Measurements from ENCODE around the gene COL4A2. TPM values are rescaled to one million over a fixed set of nuclear protein-coding genes. Genes with fewer than 3 reads are reported as not detected.

Gene COL4A2
- total RNA-seq, 1 donor from 2014 or later, result 1,736 TPM

DNA sequence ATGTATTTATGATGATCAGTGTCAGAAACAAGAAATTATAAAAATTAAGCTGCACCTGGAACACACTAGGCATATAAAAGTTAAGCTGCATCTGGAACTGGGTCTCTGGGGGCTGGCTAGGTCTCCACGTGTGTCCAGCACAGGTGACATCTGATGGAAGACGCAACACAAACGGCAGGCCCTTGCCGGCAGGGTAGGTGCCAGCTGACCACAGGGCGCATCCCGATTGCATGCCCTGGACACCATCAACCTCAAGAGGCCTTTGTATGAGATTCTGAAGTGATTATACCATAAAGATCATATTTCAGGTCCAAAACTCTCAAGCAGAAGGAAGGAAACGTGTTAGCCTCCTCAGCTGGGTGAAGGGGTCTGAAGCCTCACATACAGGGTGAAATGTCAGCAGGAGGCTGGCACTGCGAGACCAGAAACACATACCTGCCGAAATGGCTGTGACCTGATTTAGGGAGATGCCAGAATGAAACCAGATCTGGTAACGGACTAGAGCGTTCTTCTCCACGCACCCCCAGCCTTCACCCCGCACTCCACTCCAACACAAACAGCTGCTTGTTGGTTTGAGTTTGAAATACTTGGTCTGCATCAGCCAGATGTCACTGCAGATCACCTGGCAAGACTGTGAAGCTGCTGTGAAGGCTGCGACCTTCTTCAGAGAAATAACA is 37.4 kb upstream of the COL4A2 start:
- DNase-seq (ENCODE audit: low read depth), result no peak
- TF ChIP-seq, protein P1, sequence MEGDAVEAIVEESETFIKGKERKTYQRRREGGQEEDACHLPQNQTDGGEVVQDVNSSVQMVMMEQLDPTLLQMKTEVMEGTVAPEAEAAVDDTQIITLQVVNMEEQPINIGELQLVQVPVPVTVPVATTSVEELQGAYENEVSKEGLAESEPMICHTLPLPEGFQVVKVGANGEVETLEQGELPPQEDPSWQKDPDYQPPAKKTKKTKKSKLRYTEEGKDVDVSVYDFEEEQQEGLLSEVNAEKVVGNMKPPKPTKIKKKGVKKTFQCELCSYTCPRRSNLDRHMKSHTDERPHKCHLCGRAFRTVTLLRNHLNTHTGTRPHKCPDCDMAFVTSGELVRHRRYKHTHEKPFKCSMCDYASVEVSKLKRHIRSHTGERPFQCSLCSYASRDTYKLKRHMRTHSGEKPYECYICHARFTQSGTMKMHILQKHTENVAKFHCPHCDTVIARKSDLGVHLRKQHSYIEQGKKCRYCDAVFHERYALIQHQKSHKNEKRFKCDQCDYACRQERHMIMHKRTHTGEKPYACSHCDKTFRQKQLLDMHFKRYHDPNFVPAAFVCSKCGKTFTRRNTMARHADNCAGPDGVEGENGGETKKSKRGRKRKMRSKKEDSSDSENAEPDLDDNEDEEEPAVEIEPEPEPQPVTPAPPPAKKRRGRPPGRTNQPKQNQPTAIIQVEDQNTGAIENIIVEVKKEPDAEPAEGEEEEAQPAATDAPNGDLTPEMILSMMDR (IDR thresholded peaks at IDR 0.05; ENCODE audit: insufficient read depth, low read length, poor library complexity, severe bottlenecking), result no peak
- Histone ChIP-seq H3K36me3 (ENCODE audit: control insufficient read depth, insufficient read depth, low read length) (peaks cover 3% of the 10 kb centered on the region), H3K4me3 (ENCODE audit: low read depth, low read length) (no peak overlapping the region), H3K27me3 (ENCODE audit: control insufficient read depth, insufficient read depth, low read length) (no peaks in the 10 kb centered on the region)

DNA sequence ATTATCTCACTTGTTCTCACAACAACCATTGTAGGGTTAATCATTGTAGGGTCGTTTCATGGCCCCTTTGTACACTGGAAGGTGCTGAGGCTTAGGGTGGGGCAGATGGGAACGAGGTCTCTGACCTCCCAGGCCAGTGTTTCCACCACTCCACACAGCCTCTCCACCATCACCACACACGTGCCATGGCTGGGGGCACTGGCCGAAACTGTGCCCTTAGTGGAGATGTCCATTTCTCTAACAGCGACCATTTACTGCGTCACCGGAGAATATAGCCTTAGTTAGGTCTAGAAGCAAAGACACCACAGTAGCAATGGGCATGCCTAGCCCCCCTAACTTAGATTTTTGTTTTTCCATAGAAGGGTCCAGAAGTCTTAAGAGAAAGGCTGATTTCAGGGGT is 36.6 kb upstream of the COL4A2 start:
- no peak for DNase-seq (ENCODE audit: low read depth)
- Histone ChIP-seq H3K27me3 (ENCODE audit: control insufficient read depth, insufficient read depth, low read length) (no peaks in the 10 kb centered on the region), H3K36me3 (ENCODE audit: control insufficient read depth, insufficient read depth, low read length) (peaks cover 3% of the 10 kb centered on the region), H3K4me3 (ENCODE audit: low read depth, low read length) (no peak overlapping the region)
- TF ChIP-seq, protein P1 (IDR thresholded peaks at IDR 0.05; ENCODE audit: insufficient read depth, low read length, poor library complexity, severe bottlenecking), result no peak

GRCh38 chr13:110271313-110271712 is 35.8 kb upstream of the COL4A2 start:
- no peak overlapping the region for H3K4me3 ChIP-seq (ENCODE audit: low read depth, low read length)
- no peak for DNase-seq (ENCODE audit: low read depth)
- H3K27me3 ChIP-seq (ENCODE audit: control insufficient read depth, insufficient read depth, low read length), result no peaks in the 10 kb centered on the region

GRCh38 chr13:110272227-110272626 is 34.9 kb upstream of the COL4A2 start:
- Histone ChIP-seq H3K36me3 (ENCODE audit: control insufficient read depth, insufficient read depth, low read length) (peaks cover 3% of the 10 kb centered on the region), H3K27me3 (ENCODE audit: control insufficient read depth, insufficient read depth, low read length) (no peaks in the 10 kb centered on the region), H3K4me3 (ENCODE audit: low read depth, low read length) (no peak overlapping the region)
- TF ChIP-seq, protein P1 (IDR thresholded peaks at IDR 0.05; ENCODE audit: insufficient read depth, low read length, poor library complexity, severe bottlenecking), result no peak
- DNase-seq (ENCODE audit: low read depth), result no peak

More at GRCh38 chr13:110271313-110271712, 35.8 kb upstream of the COL4A2 start:
- TF ChIP-seq, protein P1 (IDR thresholded peaks at IDR 0.05; ENCODE audit: insufficient read depth, low read length, poor library complexity, severe bottlenecking), result no peak
- H3K36me3 ChIP-seq (ENCODE audit: control insufficient read depth, insufficient read depth, low read length), result peaks cover 3% of the 10 kb centered on the region

- Histone ChIP-seq H3K4me3 (ENCODE audit: low read depth, low read length) (no peak overlapping the region), H3K27me3 (ENCODE audit: control insufficient read depth, insufficient read depth, low read length) (no peaks in the 10 kb centered on the region), H3K36me3 (ENCODE audit: control insufficient read depth, insufficient read depth, low read length) (peaks cover 3% of the 10 kb centered on the region)
- no peak for DNase-seq (ENCODE audit: low read depth)
- TF ChIP-seq, protein P1 (IDR thresholded peaks at IDR 0.05; ENCODE audit: insufficient read depth, low read length, poor library complexity, severe bottlenecking), result no peak
These were observed 34.4 kb upstream of the COL4A2 start for GRCh38 chr13:110272651-110273050.

- TF ChIP-seq, protein P1 (IDR thresholded peaks at IDR 0.05; ENCODE audit: insufficient read depth, low read length, poor library complexity, severe bottlenecking), result no peak
- Histone ChIP-seq H3K36me3 (ENCODE audit: control insufficient read depth, insufficient read depth, low read length) (peaks cover 3% of the 10 kb centered on the region), H3K4me3 (ENCODE audit: low read depth, low read length) (no peak overlapping the region), H3K27me3 (ENCODE audit: control insufficient read depth, insufficient read depth, low read length) (no peaks in the 10 kb centered on the region)
- no peak for DNase-seq (ENCODE audit: low read depth)
These were observed 33.8 kb upstream of the COL4A2 start for GRCh38 chr13:110273254-110273653.
